GM21367 (cell line): Measurements from ENCODE around the gene GANAB.
A peak's percentile ranks its signal among the peaks of the same experiment; 100 is the strongest.
"Not testable (repeated sequence)": the region's sequence is repeated elsewhere in the genome, so short reads cannot be mapped to it uniquely, and the experiment has no call there.

ENCODE experiments used
- ATAC-seq: cut with Tn5 transposase; IDR thresholded peaks from one replicate; pipeline ENCODE4 v1.9.1; 2021; ENCODE audit not compliant: unreplicated experiment

The GANAB gene

DNA sequence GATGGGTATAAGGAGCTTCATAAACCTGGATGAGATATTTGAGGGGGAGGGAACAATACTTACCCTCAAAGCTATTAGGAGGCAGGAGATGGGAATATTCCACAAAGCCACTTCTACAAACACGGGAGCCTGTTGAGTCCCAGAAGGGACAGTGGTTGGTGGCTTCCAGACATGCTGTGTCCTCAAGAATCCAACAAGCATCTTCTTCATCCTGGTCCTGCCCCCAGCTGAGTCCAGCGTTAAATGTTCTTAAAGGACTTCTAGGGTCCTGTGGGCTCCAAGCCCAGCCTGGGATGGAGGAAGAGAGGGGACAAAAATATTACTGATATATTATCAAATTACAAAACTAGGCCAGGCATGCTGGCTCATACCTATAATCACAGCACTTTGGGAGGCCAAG is 21.0 kb upstream of the GANAB start:
- ATAC-seq: no peak

DNA sequence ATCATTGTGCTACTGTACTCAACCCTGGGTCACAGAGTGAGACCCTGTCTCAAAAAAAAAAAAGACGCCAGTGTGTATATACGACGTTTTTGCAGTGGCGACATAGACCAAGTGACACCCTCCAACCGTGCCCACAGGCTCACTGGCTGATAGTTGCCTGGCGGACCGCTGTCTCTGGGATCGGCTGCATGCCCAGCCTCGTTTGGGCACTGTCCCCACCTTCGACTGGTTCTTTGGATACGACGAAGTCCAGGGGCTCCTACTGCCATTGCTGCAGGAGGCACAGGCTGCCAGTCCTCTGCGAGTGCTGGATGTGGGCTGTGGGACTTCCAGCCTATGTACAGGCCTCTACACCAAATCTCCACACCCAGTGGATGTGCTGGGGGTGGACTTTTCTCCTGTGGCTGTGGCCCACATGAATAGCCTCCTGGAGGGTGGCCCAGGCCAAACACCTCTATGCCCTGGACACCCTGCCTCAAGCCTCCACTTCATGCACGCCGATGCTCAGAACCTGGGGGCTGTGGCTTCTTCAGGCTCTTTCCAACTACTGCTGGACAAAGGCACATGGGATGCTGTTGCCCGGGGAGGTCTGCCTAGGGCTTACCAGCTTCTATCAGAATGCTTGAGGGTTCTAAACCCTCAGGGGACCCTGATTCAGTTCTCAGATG is 20.0 kb upstream of the GANAB start:
- no peak for ATAC-seq

DNA sequence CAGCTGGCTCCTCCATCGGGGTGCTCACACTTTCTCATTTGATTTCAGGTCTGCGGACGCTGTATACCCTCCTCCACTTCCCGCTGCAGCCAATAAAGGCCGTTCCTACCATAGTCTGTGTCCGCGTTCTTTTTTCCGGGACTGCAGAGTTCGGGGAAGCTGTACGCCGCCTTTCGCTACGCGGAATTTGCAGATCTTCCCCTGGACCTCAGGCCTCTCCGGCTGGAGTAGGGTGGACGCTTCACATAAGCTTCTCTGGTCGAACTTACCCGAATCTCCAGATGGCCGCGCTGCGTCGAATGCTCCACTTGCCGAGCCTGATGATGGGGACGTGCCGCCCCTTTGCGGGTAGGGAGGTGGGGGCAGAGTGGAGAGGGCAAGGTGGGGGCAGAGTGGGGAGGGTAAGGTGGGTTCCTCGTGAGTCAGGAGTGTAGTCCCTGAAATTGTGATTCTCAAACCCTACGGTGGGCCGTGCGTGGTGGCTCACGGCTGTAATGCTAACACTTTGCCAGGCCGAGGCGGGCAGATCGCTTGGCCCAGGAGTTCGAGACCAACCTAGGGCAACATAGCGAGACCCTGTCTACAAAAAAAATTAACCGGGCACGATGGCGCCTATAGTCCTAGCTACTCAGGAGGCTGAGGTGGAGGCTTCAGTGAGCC is 19.3 kb upstream of the GANAB start:
- peak; percentile 16 for ATAC-seq

DNA sequence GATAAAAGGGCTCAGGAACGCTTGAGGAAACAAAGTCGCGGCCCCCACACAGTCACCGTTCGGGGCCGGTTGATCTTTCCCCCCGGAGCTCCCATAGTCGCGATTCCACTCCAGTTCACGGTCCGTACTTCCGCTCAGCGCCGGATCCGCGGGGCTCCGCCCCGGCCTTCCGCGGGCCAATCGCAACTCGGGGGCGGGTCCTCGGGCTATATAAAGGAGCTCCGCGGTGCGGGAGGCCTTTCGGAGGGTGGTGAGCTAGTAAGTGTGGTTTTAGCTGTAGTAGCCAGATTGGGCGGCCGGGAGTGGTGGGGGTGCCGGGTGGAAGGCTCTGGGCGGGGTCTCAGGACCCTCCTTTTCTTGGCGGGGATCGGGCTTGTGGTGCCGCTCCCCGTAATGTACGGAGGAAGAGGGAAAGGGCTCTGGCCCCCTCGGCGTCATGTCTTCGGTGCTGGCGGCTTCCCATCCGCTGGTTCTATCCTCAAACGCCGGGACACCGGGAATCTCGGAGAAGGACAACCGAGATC is 18.7 kb upstream of the GANAB start, which contains the start of the genes C11orf98 and CSKMT:
TSS of gene C11orf98 (minus strand) at position 136 of the 524 bp plus-strand sequence. CDS start at position 95, 41 bp downstream.
TSS of gene CSKMT (plus strand) at position 238 of the 524 bp plus-strand sequence. CDS start 568 bp downstream, outside the sequence.
- peak; percentile 67 for ATAC-seq

DNA sequence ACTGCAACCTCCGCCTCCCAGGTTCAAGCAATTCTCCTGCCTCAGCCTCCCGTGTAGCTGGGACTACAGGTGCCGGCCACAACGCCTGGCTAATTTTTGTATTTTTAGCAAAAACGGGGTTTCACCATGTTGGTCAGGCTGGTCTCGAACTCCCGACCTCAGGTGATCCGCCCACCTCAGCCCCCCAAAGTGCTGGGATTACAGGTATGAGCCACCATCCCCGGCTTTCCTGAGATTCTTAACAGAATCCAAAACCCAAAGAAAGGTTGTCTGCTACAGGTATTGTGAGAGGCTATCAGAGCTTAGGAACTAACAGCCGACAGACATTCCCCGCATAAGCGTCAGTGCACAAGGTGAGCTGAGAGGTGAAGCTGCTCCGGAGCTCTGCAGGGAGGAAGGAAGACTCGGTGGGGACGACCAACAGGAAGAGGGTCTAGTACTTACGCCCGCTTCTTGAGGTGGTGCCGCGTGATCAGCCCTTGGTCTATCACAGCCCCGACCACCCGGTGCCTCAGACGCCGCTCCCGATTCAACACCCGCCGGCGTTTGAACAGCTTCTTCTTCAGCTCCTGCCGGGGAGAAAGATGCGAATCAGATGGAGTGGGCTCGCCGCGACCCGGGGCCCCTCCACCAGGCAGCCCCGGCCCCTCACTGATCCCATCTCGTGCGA is 18.1 kb upstream of the GANAB start:
- no peak for ATAC-seq

DNA sequence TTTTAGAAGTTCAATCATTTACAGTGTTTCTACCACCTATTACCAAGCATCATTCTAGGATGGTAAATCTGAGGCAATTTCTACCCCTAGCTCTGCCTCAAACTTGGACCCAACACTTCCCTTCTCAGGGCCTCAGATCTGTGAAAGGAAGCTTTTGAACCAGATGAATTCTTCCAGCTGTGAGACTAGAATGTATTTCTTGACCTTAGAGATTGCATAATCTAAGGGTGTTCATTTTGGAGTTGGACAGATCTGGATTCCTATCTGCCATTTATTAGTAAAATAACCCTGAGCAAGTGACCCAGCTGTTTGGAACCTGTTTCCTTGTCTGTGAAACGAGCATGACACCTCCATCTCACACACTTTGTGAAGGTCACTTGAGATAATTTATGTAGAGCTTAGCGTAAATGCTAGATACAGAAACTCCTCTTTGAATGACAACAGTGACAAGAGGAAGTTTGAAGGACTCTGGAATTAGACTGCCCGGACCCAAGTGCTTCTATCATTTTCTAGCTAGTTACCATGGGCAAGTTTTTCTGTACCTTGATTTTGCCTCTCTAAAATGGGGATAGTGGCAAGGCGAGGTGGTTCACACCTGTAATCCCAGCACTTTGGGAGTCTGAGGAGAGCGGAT is 10.5 kb upstream of the GANAB start:
- no peak for ATAC-seq

DNA sequence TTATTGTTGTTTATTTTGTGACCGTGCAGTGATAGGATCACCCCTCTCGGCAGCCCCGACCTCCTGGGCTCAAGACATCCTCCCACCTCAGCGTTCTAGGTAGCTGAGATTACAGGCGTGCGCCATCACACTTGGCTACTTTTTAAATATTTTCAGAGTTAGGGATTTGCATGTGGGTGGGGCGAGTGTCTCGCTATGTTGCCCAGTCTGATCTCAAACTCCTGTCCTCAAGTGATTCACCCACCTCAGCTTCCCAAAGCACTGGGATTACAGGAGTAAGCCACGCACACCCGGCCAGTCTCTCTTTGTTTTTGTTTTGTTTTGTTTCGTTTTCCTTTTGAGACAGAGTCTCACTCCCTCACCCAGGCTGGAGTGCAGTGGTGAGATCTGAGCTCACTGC is 7.9 kb upstream of the GANAB start:
- no peak for ATAC-seq

DNA sequence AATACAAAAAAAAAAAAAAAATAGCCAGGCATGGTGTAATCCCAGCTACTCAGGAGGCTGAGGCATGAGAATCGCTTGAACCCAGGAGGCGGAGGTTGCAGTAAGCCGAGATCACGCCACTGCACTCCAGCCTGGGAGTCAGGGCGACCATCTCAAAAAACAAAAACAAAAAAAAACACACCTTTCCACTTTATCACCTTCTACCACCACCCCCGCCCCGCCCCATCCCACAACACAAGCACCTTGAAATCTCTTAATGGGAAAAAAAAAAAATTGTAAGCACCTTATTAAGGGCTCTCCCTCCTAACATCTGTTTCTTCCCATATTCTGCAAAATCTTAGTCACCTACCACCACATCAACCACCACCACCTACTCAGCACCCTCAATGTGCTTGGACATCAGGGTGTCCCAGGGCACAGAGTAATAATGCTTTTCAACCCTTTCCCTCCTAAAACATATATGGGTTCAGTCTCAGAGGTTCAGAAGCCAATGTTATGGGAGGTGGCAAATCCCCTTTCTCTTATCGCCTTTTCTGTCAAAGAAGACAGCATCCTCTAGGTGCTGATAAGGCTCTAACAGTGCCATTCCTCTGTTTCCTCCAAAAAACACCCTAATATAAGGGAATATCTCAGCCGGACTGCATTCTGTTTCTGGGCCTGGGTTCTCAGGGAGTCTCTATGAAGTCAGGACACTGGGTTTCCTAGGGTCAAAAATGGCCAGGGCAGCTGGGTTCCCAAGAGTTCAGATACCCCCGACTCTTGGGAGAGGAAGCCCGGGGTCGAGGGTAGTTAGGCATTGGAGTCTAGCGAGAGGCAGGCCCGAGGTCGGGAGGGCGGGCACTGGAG is 6.0 kb upstream of the GANAB start:
- ATAC-seq: peak; percentile 11

DNA sequence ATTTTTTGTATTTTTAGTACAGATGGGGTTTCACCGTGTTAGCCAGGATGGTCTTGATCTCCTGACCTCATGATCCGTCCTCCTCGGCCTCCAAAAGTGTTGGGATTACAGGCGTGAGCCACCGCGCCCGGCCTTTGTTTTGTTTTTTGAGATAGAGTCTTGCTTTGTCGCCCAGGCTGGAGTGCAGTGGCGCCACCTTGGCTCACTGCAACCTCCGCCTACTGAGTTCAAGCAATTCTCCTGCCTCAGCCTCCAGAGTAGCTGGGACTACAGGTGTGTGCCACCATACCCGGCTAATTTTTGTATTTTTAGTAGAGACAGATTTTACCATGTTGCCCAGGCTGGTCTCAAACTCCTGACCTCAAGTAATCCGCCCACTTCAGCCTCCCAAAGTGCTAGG is 3.9 kb upstream of the GANAB start:
- not testable (repeated sequence) for ATAC-seq

DNA sequence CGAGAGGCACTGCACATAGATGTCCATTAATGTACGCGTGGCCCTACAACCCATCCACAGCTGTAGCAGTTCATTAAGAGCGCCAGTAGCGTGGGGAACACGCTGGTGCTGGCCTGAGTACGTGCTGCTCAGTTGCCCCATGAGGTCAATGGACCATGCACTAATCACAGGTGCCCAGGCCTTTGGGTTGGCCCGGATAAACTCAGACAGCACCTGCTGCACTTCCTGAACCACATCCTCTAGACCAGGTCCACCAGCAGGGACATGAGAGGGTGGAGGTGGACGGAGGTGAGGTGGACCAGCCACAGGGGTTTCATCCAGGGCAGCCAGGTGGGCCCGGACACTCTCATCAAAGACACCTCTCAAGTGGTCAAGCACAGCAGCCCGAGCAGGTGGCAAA is 3.1 kb upstream of the GANAB start:
- no peak for ATAC-seq

DNA sequence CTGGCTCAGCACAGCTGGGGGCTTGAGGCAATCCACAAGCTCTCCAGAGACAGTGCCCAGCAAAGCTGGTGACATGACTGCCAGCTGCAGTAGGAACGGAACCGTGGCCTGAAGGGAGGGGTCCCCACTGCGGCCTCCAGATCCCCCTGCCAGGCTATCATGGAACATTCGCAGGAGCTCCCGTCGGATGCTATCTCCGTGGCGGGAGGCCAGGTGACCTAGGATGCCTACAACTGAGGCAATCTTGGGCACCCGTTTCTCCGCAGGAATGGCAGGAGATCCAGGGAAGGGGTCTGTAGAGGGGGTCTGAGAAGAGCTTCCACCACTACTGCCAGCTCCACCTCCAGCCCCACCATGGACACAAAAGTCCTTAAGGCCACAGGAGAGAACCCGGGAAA is 2.6 kb upstream of the GANAB start:
- ATAC-seq: no peak

DNA sequence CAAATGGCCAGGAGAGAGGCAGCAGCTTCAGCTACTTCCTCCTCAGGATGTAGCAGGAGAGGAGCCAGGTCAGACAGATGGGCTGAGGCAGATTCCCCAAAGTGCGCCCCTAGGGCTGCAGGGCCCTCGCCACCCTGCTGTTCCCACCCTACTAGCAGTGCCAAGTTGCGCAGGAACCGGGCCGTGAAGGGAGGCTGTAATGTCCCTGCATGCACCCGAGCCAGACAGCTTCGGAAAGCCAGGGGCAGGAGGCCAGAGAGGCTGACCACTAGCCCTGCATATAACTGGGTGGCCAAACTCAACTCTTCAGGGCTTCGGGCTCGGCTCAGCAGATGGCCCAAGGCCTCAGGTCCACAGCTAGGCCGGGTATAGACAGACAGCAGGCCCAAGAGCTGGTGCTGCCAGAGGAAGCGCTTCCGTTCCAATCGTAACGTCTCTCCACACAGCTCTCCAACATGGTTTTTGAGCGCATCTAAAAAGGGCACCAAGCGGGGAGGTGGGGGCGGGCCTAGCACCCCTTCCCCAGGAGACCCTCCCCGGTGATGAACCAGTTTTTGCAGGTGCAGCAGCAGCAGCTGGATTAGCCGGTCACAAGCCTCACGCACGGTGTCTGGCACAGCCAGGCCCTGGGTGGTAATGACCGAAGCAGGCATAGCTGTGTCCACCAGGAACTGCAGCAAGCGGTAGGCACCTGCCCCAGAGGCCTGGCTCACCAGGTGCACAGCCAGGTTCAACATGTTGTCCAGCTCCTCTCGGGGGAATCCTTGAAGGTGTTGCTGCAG is 2.0 kb upstream of the GANAB start:
- ATAC-seq: no peak

DNA sequence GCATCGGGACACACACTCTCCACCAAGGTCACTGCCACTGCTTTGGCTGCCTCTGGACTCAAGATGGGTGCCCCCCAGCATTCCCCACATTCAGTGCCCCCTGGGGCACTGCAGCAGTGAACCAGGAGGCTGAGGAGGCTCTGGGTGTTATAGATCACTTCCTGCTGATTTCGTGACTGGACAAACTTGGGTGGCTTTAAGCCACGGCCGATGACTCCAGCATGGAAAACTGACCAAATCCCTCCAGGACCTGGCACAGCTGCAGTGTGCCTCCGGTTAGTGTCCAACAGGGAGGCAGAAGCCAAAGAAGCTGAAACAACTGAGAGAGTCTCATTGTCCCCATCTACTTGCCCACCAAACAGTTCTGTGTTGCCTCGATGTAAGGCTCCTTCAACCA is 1.2 kb upstream of the GANAB start:
- no peak for ATAC-seq

DNA sequence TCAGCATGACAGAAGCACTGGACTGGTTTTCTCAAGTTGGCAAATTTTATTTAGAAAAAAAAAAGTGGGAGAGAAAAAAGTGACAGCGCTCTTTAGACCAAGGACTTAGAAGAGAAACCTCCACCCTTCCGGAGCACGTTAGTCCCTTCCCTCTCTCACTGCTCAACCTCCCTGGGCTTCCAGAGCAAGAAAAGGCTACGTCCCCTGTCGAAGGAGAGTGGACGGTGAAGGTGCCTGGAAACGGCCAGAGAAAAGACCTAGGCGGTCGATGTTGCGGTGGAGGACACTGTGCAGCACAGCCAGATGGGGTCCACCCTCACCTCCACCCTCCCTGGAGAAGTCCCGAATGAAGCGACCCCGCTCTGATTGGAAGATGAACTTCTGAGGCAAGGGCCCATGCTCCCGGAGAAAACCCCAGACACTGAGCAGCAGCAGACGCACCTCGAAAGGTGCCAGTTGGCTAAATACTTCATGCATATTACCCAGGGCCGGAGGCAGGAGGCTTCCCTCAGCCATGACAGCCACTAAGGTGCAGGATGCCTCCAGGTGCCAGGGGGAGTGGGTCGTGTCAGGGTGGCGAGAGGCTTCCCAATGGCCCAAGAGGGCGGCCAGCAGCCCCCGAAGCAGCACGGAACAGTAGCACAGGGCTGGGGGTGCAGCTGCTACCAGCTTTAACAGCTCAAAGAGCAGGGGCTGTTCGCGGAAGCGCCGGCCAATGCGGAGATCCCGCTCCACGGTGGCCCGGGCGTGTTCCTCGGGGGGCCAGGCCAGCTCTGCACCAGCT is 604 bp upstream of the GANAB start:
- ATAC-seq: no peak

DNA sequence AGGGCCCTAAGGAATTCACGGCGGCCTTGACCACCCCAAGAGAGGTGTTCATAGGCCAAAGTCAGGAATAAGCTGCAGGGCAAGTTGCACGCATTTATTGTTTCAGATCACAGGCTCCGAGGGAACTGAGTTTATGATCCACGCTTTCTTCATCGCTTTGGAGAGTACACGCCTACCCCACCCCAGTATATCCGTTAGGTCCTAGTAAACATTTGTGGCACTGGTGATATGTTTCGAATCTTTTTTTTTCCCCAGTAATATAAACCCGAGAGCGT is 805 bp downstream of the GANAB start:
- no peak for ATAC-seq

DNA sequence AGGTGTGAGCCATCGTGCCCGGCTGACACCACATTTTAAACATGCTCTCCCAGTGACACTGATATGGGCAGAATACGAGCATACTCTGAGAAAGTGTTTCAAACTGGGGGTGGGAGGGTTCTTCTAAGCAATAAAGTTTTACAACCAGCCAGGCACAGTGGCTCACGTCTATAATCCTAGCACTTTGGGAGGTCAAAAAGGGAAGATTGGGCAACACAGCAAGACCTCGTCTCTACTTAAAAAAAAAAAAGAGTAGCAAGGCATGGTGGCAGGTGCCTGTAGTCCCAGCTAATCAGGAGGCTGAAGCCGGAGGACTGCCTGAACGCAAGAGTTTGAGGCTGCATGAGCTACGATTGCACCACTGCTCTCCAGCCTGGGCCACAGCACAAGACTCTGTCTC is 2.2 kb downstream of the GANAB start:
- no peak for ATAC-seq

DNA sequence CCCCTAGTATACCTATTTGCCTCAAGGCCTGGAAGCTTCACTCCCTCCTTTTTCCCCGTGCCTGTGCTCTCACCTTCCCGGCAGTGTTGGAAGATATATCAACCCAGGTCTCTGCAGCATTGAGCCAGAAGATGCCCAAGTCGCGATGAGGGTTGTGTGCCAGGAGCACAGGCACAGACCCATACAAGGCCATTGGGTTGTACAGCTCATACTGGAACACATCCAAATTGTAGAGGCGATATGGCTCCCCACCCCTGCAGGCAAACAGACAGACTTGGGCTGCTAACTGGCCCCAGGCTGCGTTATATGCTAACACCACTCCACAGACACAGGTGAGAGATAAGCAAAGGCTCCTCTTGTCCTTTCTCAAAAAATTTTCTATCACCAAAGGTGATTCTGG is 13.9 kb downstream of the GANAB start:
- ATAC-seq: no peak

DNA sequence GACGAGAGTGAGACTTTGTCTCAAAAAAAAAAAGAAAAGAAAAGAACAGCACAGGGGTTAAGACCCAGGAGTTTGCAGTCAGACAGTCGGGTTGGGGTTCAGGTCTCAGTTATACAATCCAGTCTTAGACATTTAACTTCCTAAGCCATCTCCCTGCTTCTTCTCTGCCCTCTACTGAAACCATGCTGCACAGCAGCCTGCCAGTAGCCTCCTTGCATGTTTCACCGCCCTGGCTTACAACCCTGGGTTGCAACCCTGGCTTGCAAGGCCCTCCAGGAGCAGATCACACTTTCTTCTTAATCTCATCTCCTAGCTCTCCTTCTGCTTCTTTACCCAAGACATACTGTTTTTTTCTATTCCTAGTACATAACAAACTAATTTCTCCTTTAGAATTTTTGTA is 18.7 kb downstream of the GANAB start:
- ATAC-seq: no peak

DNA sequence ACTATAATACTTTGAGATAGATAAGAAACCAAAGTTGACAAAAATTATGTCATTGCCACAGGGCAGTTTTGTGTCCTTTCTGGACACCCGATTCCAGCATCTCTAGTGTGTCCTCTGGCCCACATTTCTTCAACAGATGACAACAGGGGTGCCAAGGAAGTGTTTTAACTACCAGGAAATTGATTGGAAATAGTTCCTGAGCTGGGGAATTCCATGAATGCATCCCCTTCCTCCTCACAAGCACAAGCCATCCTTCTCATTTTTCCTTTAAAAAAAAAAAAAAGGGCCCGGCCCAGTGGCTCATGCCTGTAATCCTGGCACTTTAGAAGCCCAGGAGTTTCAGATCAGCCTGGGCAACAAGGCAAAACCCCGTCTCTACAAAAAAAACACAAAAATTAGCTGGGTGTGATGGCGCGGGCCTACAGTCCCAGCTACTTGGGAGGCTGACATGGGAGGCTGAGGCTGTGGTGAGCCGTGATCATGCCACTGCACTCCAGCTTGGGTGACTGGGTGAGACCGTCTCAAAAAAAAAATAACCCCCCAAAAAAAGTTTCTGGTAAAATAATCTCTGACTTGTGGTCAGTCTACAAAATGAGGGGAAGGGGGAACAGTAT is 23.8 kb downstream of the GANAB start:
- ATAC-seq: no peak
